ENCODE measurements around the gene ASPM.

Gene ASPM

GRCh38 chr1:197183195-197183748, 36.8 kb upstream of the ASPM start:
- Histone ChIP-seq H3K27ac (replicated peaks) (no peak overlapping the region), H3K27me3 (ENCODE audit: insufficient read depth, poor library complexity, severe bottlenecking) (no peaks in the 10 kb centered on the region), H3K4me3 (replicated peaks; ENCODE audit: insufficient read depth, low read length) (no peak overlapping the region)
- TF ChIP-seq REST (IDR thresholded peaks at IDR 0.05; ENCODE audit: insufficient replicate concordance, low read depth) (no peak), GABPA (IDR thresholded peaks at IDR 0.05; ENCODE audit: low read depth) (no peak), SPI1 (IDR thresholded peaks at IDR 0.05; ENCODE audit: borderline replicate concordance, low read depth) (no peak), CTCF (IDR thresholded peaks at IDR 0.05; ENCODE audit: insufficient read depth, low read length) (no peak), POLR2AphosphoS5 (IDR thresholded peaks at IDR 0.05; ENCODE audit: low read depth) (no peak)
- DNase-seq (ENCODE audit: low read depth in 1 of 2, low spot score in 1 of 2), result no peak

GRCh38 chr1:197182716-197183115, 36.2 kb upstream of the ASPM start:
- DNase-seq (ENCODE audit: low read depth in 1 of 2, low spot score in 1 of 2), result no peak
- TF ChIP-seq GABPA (IDR thresholded peaks at IDR 0.05; ENCODE audit: low read depth) (no peak), POLR2AphosphoS5 (IDR thresholded peaks at IDR 0.05; ENCODE audit: low read depth) (no peak), SPI1 (IDR thresholded peaks at IDR 0.05; ENCODE audit: borderline replicate concordance, low read depth) (no peak), CTCF (IDR thresholded peaks at IDR 0.05; ENCODE audit: insufficient read depth, low read length) (no peak), REST (IDR thresholded peaks at IDR 0.05; ENCODE audit: insufficient replicate concordance, low read depth) (no peak)
- H3K27ac ChIP-seq (replicated peaks), result no peak overlapping the region
- no peak overlapping the region for H3K4me3 ChIP-seq (replicated peaks; ENCODE audit: insufficient read depth, low read length)
- H3K27me3 ChIP-seq (ENCODE audit: insufficient read depth, poor library complexity, severe bottlenecking), result no peaks in the 10 kb centered on the region

GRCh38 chr1:197181982-197182381, 35.5 kb upstream of the ASPM start:
- H3K27me3 ChIP-seq (ENCODE audit: insufficient read depth, poor library complexity, severe bottlenecking), result no peaks in the 10 kb centered on the region
- DNase-seq (ENCODE audit: low read depth in 1 of 2, low spot score in 1 of 2), result no peak
- no peak overlapping the region for H3K4me3 ChIP-seq (replicated peaks; ENCODE audit: insufficient read depth, low read length)
- H3K27ac ChIP-seq (replicated peaks), result no peak overlapping the region
- TF ChIP-seq CTCF (IDR thresholded peaks at IDR 0.05; ENCODE audit: insufficient read depth, low read length), result no peak
- no peak for TF ChIP-seq REST (IDR thresholded peaks at IDR 0.05; ENCODE audit: insufficient replicate concordance, low read depth)
- no peak for TF ChIP-seq SPI1 (IDR thresholded peaks at IDR 0.05; ENCODE audit: borderline replicate concordance, low read depth)
- no peak for TF ChIP-seq GABPA (IDR thresholded peaks at IDR 0.05; ENCODE audit: low read depth)
- no peak for TF ChIP-seq POLR2AphosphoS5 (IDR thresholded peaks at IDR 0.05; ENCODE audit: low read depth)
